Endodermal cell (in vitro differentiated cells): ENCODE results near the gene PARP12. TPM values are rescaled to one million over a fixed set of nuclear protein-coding genes. Genes with fewer than 3 reads are reported as not detected.

Experiments used
- DNase-seq: peaks from one replicate; pipeline ENCODE4 v3.0.0-alpha.2; 2017
- H3K27ac ChIP-seq: 2 replicates; pipeline ENCODE4 v1.5.1; 2013; ENCODE audit warnings: mild to moderate bottlenecking, low read depth, low read length, moderate library complexity
- H3K27me3 ChIP-seq: 2 replicates; pipeline ENCODE4 v1.6.1; 2013; ENCODE audit warnings: mild to moderate bottlenecking, low read length, moderate library complexity; ENCODE audit not compliant: insufficient read depth, control insufficient read depth, poor library complexity, severe bottlenecking
- H3K36me3 ChIP-seq: 2 replicates; pipeline ENCODE4 v1.7.0; 2013; ENCODE audit warnings: mild to moderate bottlenecking, low read length, moderate library complexity; ENCODE audit not compliant: control insufficient read depth, insufficient read depth
- H3K4me1 ChIP-seq: one replicate; pipeline ENCODE4 v1.7.0; 2013; ENCODE audit warnings: low read length; ENCODE audit not compliant: control insufficient read depth, insufficient read depth
- H3K4me3 ChIP-seq: 2 replicates; pipeline ENCODE4 v1.5.1; 2013; ENCODE audit warnings: mild to moderate bottlenecking, low read length, moderate library complexity
- H3K9ac ChIP-seq: 2 replicates; pipeline ENCODE4 v1.6.1; 2013; ENCODE audit warnings: mild to moderate bottlenecking, low read length, moderate library complexity; ENCODE audit not compliant: poor library complexity, severe bottlenecking; ENCODE audit errors: extremely low read depth
- H3K9me3 ChIP-seq: 2 replicates; pipeline ENCODE4 v1.6.1; 2013; ENCODE audit warnings: mild to moderate bottlenecking, low read length, moderate library complexity; ENCODE audit not compliant: control insufficient read depth
- H3K27ac Mint-ChIP-seq: 2 replicates; pipeline ENCODE4 v1.8.0; 2020; ENCODE audit warnings: mixed read lengths
- H3K27me3 Mint-ChIP-seq: 2 replicates; pipeline ENCODE4 v1.8.0; 2021; ENCODE audit warnings: mild to moderate bottlenecking, mixed read lengths; ENCODE audit not compliant: insufficient read depth
- H3K36me3 Mint-ChIP-seq: 2 replicates; pipeline ENCODE4 v1.8.0; 2020; ENCODE audit warnings: low read depth, mixed read lengths
- H3K4me1 Mint-ChIP-seq: 2 replicates; pipeline ENCODE4 v1.8.0; 2020; ENCODE audit warnings: mixed read lengths
- H3K4me3 Mint-ChIP-seq: 2 replicates; pipeline ENCODE4 v1.8.0; 2020; ENCODE audit warnings: mild to moderate bottlenecking, moderate library complexity, mixed read lengths
- H3K9me3 Mint-ChIP-seq: 2 replicates; pipeline ENCODE4 v1.8.0; 2020; ENCODE audit warnings: mild to moderate bottlenecking, mixed read lengths
- WGBS, 2 experiments: methylation state at CpG; one replicate each; pipeline versions ENCODE4 v1.1.5 to v1.1.7; 2013; ENCODE audit warnings: missing lambda C conversion rate in 2 of 2, mixed read lengths in 1 of 2; ENCODE audit not compliant: insufficient coverage in 1 of 2, insufficient read length in 1 of 2; 5-methylcytosine and 5-hydroxymethylcytosine counted together
- total RNA-seq, 2 donors: library from RNA; stranded (reverse); fragmentation: NEBNext Ultra II Directional in 1 of 2; extraction: Animal tissue kit (Norgen Biotek cat#: 25700) in 1 of 2; gene quantifications; 2 replicates in 1 of 2; 3 replicates in 1 of 2; pipeline ENCODE4 v1.2.1, GENCODE V29; 2021
- TF ChIP-seq, protein P1 (sequence below): fragments of 200-600 bp; sonication (generic); conservative IDR thresholded peaks from 2 replicates; pipeline ENCODE4 v1.5.0; 2021; ENCODE audit warnings: antibody characterized with exemption, mild to moderate bottlenecking

PARP12 gene
- total RNA-seq, 2 donors from 2014 or later, result 9.4 to 10.4 TPM

DNA sequence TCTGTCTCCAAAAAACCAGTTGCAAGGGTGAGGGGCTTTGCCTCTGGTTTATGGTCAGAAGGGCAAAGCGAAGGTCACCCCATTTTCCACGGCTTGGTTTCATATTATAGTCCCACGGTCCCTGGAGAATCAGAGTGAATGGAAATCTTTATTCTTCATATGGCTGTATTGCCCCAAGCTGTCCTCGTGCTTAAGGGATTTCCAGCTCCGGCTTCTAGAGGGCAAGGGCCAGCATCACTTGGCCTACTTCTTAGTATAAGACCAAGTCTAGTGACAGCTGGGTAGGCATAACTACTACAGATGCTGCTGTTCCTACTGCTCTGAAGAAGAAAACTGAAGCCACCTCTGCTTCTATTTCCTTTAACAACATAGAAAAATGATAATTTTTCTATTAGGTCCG lies 63.2 kb downstream of the PARP12 start:
- Histone ChIP-seq H3K27me3 (no peaks in the 10 kb centered on the region), H3K4me3 (no peak overlapping the region), H3K36me3 (no peaks in the 10 kb centered on the region), H3K27ac (no peak overlapping the region), H3K9ac (no peak overlapping the region), H3K9me3 (no peaks in the 10 kb centered on the region), H3K4me1 (no peaks in the 10 kb centered on the region)
- WGBS, 2 experiments, result 93 to 96% methylated on average over 5 to 6 of the region's 6 CpGs
- Mint-ChIP-seq H3K4me3 (no peak overlapping the region), H3K27me3 (no peaks in the 10 kb centered on the region), H3K4me1 (peaks cover 7% of the 10 kb centered on the region), H3K27ac (no peak overlapping the region), H3K36me3 (no peaks in the 10 kb centered on the region), H3K9me3 (no peaks in the 10 kb centered on the region)
- DNase-seq, result no peak
- TF ChIP-seq, protein P1, sequence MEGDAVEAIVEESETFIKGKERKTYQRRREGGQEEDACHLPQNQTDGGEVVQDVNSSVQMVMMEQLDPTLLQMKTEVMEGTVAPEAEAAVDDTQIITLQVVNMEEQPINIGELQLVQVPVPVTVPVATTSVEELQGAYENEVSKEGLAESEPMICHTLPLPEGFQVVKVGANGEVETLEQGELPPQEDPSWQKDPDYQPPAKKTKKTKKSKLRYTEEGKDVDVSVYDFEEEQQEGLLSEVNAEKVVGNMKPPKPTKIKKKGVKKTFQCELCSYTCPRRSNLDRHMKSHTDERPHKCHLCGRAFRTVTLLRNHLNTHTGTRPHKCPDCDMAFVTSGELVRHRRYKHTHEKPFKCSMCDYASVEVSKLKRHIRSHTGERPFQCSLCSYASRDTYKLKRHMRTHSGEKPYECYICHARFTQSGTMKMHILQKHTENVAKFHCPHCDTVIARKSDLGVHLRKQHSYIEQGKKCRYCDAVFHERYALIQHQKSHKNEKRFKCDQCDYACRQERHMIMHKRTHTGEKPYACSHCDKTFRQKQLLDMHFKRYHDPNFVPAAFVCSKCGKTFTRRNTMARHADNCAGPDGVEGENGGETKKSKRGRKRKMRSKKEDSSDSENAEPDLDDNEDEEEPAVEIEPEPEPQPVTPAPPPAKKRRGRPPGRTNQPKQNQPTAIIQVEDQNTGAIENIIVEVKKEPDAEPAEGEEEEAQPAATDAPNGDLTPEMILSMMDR, result no peak

- TF ChIP-seq, protein P1, result no peak
- Histone ChIP-seq H3K27me3 (no peaks in the 10 kb centered on the region), H3K36me3 (no peaks in the 10 kb centered on the region), H3K4me1 (no peaks in the 10 kb centered on the region), H3K9ac (no peak overlapping the region), H3K9me3 (no peaks in the 10 kb centered on the region), H3K4me3 (no peak overlapping the region), H3K27ac (no peak overlapping the region)
- H3K4me3 Mint-ChIP-seq, result no peak overlapping the region
- H3K4me1 Mint-ChIP-seq, result peaks cover 7% of the 10 kb centered on the region
- no peak for DNase-seq
- H3K27ac Mint-ChIP-seq, result no peak overlapping the region
- H3K36me3 Mint-ChIP-seq, result no peaks in the 10 kb centered on the region
- no peaks in the 10 kb centered on the region for H3K27me3 Mint-ChIP-seq
- H3K9me3 Mint-ChIP-seq, result no peaks in the 10 kb centered on the region
- 81 to 97% methylated on average over 2 to 4 of the region's 4 CpGs for WGBS, 2 experiments
These were observed 64.2 kb downstream of the PARP12 start for GRCh38 chr7:139998572-139998971.

DNA sequence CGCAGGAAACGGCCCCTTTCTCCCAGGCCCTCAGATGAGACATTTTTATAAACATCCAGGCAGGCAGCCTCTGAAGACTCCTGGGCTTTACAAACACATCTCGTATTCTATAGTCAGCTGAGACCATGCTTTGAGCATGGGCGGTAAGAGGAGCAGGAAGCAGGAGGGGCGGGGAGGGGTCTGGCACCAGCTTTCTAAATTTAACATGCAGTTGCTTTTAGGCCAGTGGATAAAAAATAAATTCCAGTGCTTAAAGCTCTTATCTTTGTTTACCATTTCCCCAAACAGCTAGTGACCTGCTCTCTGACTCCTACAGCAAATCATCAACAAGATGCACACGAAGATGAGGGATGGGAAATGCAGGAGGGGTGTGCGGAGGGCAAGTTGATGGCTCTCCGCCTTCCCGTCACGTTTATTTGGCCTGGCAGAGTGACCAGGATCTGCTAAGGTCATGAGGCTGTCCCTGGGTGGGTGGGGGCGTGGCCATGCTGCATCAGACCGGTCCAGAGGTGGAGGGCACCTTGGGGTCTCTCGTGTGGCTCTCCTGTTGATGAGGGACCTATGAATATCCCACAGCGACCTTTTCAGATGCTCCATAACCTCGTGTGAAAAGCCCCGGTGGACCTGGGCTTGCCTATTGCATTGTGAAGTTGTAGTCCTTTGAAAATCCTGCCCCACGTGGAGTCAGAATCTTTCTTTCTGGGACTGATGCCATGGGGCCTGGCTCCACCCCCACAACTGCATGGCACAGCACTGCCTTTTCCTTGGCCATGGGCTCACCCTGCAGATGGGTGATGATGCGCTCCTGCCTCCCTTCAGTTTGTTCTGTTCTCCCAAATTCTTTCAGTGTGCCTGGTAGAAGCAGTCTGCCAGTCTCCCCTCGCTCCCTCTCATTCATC lies 67.5 kb downstream of the PARP12 start:
- Mint-ChIP-seq H3K36me3 (no peaks in the 10 kb centered on the region), H3K9me3 (no peaks in the 10 kb centered on the region), H3K27ac (no peak overlapping the region), H3K27me3 (no peaks in the 10 kb centered on the region), H3K4me3 (no peak overlapping the region), H3K4me1 (peaks cover 6% of the 10 kb centered on the region)
- H3K4me3 ChIP-seq, result no peak overlapping the region
- DNase-seq, result no peak
- TF ChIP-seq, protein P1, result no peak
- no peak overlapping the region for H3K27ac ChIP-seq
- no peaks in the 10 kb centered on the region for H3K9me3 ChIP-seq
- H3K36me3 ChIP-seq, result no peaks in the 10 kb centered on the region
- no peaks in the 10 kb centered on the region for H3K4me1 ChIP-seq
- no peaks in the 10 kb centered on the region for H3K27me3 ChIP-seq
- 87 to 88% methylated on average over 15 to 19 of the region's 19 CpGs for WGBS, 2 experiments
- no peak overlapping the region for H3K9ac ChIP-seq
